Measurements from ENCODE around the gene SLC7A1.

- TF ChIP-seq YY1 (IDR thresholded peaks at IDR 0.05) (no peak), CTCF (IDR thresholded peaks at IDR 0.05; ENCODE audit: low read depth, low read length, missing input control) (no peak), ATF3 (IDR thresholded peaks at IDR 0.05) (no peak), RAD21 (IDR thresholded peaks at IDR 0.05) (no peak), FOXA1 (IDR thresholded peaks at IDR 0.05) (no peak), ZBTB33 (IDR thresholded peaks at IDR 0.05) (no peak), SP1 (IDR thresholded peaks at IDR 0.05) (no peak), REST (IDR thresholded peaks at IDR 0.05) (no peak)
Observed at GRCh38 chr13:29579094-29579493, 16.4 kb downstream of the SLC7A1 start.
